Keratinocyte (primary cell): ENCODE measurements around the gene MAP3K5. TPM values are rescaled to one million over a fixed set of nuclear protein-coding genes. Genes with fewer than 3 reads are reported as not detected.
A peak's percentile ranks its signal among the peaks of the same experiment; 100 is the strongest.
"Not testable (repeated sequence)": the region's sequence is repeated elsewhere in the genome, so short reads cannot be mapped to it uniquely, and the experiment has no call there.

Experiments
- DNase-seq: peaks from one replicate; pipeline ENCODE4 v3.0.0-alpha.2; 2011; ENCODE audit warnings: low read depth, missing footprints, low spot score
- FAIRE-seq: peaks from 2 replicates; lab custom pipeline; 2011; peaks lifted over from hg19 to GRCh38; lab: Jason Lieb, UNC
- H2AFZ ChIP-seq: 2 replicates; pipeline ENCODE4 v1.6.0; 2012; ENCODE audit warnings: low read length, control low read depth, inconsistent platforms; ENCODE audit not compliant: control insufficient read depth
- H3K27ac ChIP-seq: 2 replicates; pipeline ENCODE4 v1.5.1; 2011; ENCODE audit warnings: low read length; ENCODE audit not compliant: control insufficient read depth, insufficient read depth
- H3K27me3 ChIP-seq: 3 replicates; pipeline ENCODE4 v1.6.0; 2011; ENCODE audit warnings: low read length; ENCODE audit not compliant: control insufficient read depth, insufficient read depth; ENCODE audit errors: extremely low read depth
- H3K36me3 ChIP-seq, 2 experiments: 2 replicates in 1 of 2; 3 replicates in 1 of 2; pipeline ENCODE4 v1.5.1; 2011; ENCODE audit warnings: low read length in 2 of 2, mild to moderate bottlenecking in 1 of 2; ENCODE audit not compliant: control insufficient read depth in 2 of 2, insufficient read depth in 2 of 2; ENCODE audit errors: extremely low read depth in 1 of 2
- H3K4me1 ChIP-seq: 3 replicates; pipeline ENCODE4 v1.5.1; 2011; ENCODE audit warnings: low read length; ENCODE audit not compliant: control insufficient read depth, insufficient read depth; ENCODE audit errors: extremely low read depth
- H3K4me2 ChIP-seq: 3 replicates; pipeline ENCODE4 v1.6.0; 2011; ENCODE audit warnings: low read depth, low read length; ENCODE audit not compliant: control insufficient read depth, insufficient read depth; ENCODE audit errors: extremely low read depth
- H3K4me3 ChIP-seq, 3 experiments: fragments of 200-600 bp in 1 of 3; sonication (generic) in 1 of 3; 2 replicates in 2 of 3; 3 replicates in 1 of 3; pipeline ENCODE4 v1.5.1; 2011 to 2016; ENCODE audit warnings: low read length in 3 of 3, mild to moderate bottlenecking in 3 of 3, control low read depth in 2 of 3, inconsistent platforms in 1 of 3, low read depth in 1 of 3, mixed read lengths in 1 of 3, mixed run types in 1 of 3, moderate library complexity in 1 of 3; ENCODE audit not compliant: control insufficient read depth in 2 of 3, insufficient read depth in 2 of 3; ENCODE audit errors: extremely low read depth in 1 of 3
- H3K79me2 ChIP-seq: 2 replicates; pipeline ENCODE4 v1.6.0; 2012; ENCODE audit warnings: low read length; ENCODE audit not compliant: control insufficient read depth, insufficient read depth
- H3K9ac ChIP-seq: 3 replicates; pipeline ENCODE4 v1.6.0; 2011; ENCODE audit warnings: low read length; ENCODE audit not compliant: control insufficient read depth, insufficient read depth; ENCODE audit errors: extremely low read depth
- H3K9me1 ChIP-seq: 3 replicates; pipeline ENCODE4 v1.6.0; 2011; ENCODE audit warnings: low read length; ENCODE audit not compliant: control insufficient read depth, insufficient read depth; ENCODE audit errors: extremely low read depth
- H3K9me3 ChIP-seq: 2 replicates; pipeline ENCODE4 v1.5.1; 2012; ENCODE audit warnings: low read depth, low read length; ENCODE audit not compliant: control insufficient read depth
- H4K20me1 ChIP-seq: 3 replicates; pipeline ENCODE4 v1.6.0; 2011; ENCODE audit warnings: low read length; ENCODE audit not compliant: control insufficient read depth, insufficient read depth; ENCODE audit errors: extremely low read depth
- EZH2 ChIP-seq: IDR thresholded peaks from one replicate; pipeline ENCODE4 v1.6.1; 2012; ENCODE audit warnings: inconsistent platforms, mild to moderate bottlenecking, low read length, moderate library complexity
- dilution Hi-C: fragments of 300-500 bp; cut with MboI; formaldehyde crosslinking; loops from one replicate; pipeline ENCODE4 v1.7.0; 2020; ENCODE audit warnings: low sequenced_read_pairs; ENCODE audit not compliant: extremely low pct_ligation_motif_present
- polyA plus RNA-seq, 5 experiments: library from polyadenylated mRNA; depleted of rRNA in 3 of 5; stranded (reverse) in 3 of 5; stranded (forward) in 1 of 5; unstranded in 1 of 5; fragments of >200 nt; gene quantifications; 1 replicate in 1 of 5; 2 replicates in 3 of 5; 3 replicates in 1 of 5; pipeline versions ENCODE4 v1.2.1 to v1.2.3, GENCODE V29; 2011 to 2012; ENCODE audit warnings: missing spikeins in 2 of 5, low read depth in 1 of 5, low replicate concordance in 1 of 5
- TF ChIP-seq, protein P1 (sequence below), 3 experiments: IDR thresholded peaks in 1 of 3; conservative IDR thresholded peaks in 1 of 3; optimal IDR thresholded peaks in 1 of 3; 2 replicates in 2 of 3; 3 replicates in 1 of 3; pipeline versions ENCODE3 to v1.5.1; 2011; ENCODE audit warnings: low read length in 3 of 3, mild to moderate bottlenecking in 3 of 3, moderate library complexity in 2 of 3, control low read depth in 1 of 3, inconsistent platforms in 1 of 3; ENCODE audit not compliant: insufficient read depth in 2 of 3; ENCODE audit errors: extremely low read depth in 1 of 3

Gene MAP3K5
- polyA plus RNA-seq, 1 donor (not counting 4 experiments of a cell fraction or from before 2014, with no cell fraction given) = 3.4 TPM

DNA sequence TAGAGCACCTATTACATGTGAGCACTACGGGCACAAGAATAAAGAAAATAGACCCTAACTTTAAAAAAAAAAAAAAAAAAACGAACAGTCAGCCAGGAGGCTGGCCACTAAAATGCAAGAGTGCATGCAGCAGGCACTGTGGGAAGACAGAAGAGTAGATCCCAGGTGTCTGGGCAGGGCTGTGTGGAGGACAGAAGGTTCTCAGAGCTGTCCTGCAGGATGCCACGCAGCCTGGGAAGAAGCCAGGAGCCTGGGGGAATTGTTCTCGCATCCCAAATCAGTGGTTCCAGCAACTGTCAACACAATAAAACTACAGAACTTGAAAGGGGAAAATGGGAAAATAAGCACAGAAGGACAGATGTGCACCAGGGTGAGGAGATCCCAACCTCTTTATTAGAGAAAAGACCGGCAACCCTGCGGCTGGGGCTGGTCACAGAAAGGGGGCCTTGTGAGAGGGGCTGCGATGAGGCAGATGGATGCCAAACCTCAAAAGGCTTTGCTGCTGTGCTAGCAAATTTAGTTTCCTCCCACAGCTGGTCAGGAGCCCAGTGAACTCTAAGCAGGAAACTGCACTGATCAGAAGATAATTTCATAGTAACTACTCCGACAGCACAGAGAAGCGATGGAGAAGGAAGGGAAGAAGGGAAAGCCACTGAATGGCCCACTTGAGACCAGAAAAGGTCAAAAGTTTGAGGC, 30.9 kb downstream of the MAP3K5 start:
- Histone ChIP-seq H3K27ac (no peak overlapping the region), H3K36me3 (no peaks in the 10 kb centered on the region), H3K4me1 (peaks cover 18% of the 10 kb centered on the region), H3K27me3 (no peaks in the 10 kb centered on the region), H3K79me2 (peaks cover 1% of the 10 kb centered on the region), H4K20me1 (peaks cover 2% of the 10 kb centered on the region), H3K4me3 (no peak overlapping the region), H3K9ac (no peak overlapping the region), H3K4me2 (peak overlapping the region; percentile 55), H3K9me3 (no peaks in the 10 kb centered on the region), H3K9me1 (no peaks in the 10 kb centered on the region), H2AFZ (peak overlapping the region; percentile 50)
- FAIRE-seq = no peak
- DNase-seq = no peak
- no peak for TF ChIP-seq EZH2
- TF ChIP-seq, protein P1, sequence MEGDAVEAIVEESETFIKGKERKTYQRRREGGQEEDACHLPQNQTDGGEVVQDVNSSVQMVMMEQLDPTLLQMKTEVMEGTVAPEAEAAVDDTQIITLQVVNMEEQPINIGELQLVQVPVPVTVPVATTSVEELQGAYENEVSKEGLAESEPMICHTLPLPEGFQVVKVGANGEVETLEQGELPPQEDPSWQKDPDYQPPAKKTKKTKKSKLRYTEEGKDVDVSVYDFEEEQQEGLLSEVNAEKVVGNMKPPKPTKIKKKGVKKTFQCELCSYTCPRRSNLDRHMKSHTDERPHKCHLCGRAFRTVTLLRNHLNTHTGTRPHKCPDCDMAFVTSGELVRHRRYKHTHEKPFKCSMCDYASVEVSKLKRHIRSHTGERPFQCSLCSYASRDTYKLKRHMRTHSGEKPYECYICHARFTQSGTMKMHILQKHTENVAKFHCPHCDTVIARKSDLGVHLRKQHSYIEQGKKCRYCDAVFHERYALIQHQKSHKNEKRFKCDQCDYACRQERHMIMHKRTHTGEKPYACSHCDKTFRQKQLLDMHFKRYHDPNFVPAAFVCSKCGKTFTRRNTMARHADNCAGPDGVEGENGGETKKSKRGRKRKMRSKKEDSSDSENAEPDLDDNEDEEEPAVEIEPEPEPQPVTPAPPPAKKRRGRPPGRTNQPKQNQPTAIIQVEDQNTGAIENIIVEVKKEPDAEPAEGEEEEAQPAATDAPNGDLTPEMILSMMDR (optimal IDR thresholded peaks at IDR 0.05 in 1 of 3, IDR thresholded peaks at IDR 0.05 in 1 of 3, conservative IDR thresholded peaks at IDR 0.05 in 1 of 3; ENCODE audit: extremely low read depth in 1 of 3, insufficient read depth in 2 of 3, low read length in 3 of 3) = no peak
- dilution Hi-C loops = no loop called here

DNA sequence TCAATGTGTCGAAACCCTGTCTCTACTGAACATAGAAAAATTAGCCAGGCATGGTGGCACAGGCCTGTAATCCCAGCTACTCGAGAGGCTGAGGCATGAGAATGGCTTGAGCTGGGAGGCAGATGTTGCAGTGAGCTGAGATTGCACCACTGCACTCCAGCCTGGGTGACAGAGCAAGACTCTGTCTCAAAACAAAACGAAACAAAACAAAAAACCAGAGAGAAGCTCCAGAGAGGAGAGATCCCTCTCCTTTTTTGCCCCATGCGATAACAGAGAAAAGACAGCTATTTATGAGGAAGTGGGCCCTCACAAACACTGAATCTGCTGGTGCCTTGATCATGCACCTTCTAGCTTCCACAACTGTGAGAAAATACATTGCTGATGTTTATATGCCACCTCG, 31.5 kb downstream of the MAP3K5 start:
- H2AFZ ChIP-seq, H3K27me3 ChIP-seq, dilution Hi-C loops, H3K4me3 ChIP-seq, H3K9me1 ChIP-seq, H3K79me2 ChIP-seq, H3K4me2 ChIP-seq, H3K9me3 ChIP-seq, H4K20me1 ChIP-seq, DNase-seq, FAIRE-seq, H3K9ac ChIP-seq, H3K36me3 ChIP-seq, H3K27ac ChIP-seq: not testable (repeated sequence)
- peaks cover 18% of the 10 kb centered on the region for H3K4me1 ChIP-seq

DNA sequence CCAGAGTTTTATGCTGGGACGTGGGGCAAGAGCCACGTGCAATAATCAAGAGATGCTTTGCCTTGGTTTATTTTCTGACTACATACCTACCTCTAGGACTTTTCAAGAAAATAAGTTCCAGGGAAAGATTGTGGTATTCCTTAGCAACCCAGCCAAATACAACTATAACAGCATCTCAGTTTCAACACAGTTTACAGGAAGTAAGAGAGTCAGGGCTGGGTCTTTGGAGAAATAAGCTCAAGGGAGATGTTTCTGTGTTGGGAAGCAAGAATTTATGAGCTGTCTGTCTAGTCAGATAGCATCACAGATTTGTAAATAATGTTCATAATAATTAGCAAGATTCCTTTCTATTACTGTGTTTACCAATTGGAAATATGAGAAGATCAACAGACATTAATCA, 35.1 kb downstream of the MAP3K5 start:
- H3K27me3 ChIP-seq = no peaks in the 10 kb centered on the region
- no peaks in the 10 kb centered on the region for H3K9me3 ChIP-seq
- H3K4me3 ChIP-seq = no peak overlapping the region
- DNase-seq (no peak), FAIRE-seq (no peak)
- no peak overlapping the region for H3K4me2 ChIP-seq
- H4K20me1 ChIP-seq = no peaks in the 10 kb centered on the region
- no peak for TF ChIP-seq EZH2
- TF ChIP-seq, protein P1 (optimal IDR thresholded peaks at IDR 0.05 in 1 of 3, IDR thresholded peaks at IDR 0.05 in 1 of 3, conservative IDR thresholded peaks at IDR 0.05 in 1 of 3; ENCODE audit: extremely low read depth in 1 of 3, insufficient read depth in 2 of 3, low read length in 3 of 3) = no peak
- no peak overlapping the region for H3K9ac ChIP-seq
- H2AFZ ChIP-seq = no peak overlapping the region
- peaks cover 12% of the 10 kb centered on the region for H3K4me1 ChIP-seq
- no peak overlapping the region for H3K27ac ChIP-seq
- dilution Hi-C loops = no loop called here
- H3K79me2 ChIP-seq = no peaks in the 10 kb centered on the region
- no peaks in the 10 kb centered on the region for H3K36me3 ChIP-seq
- no peaks in the 10 kb centered on the region for H3K9me1 ChIP-seq
